PFSK-1 (cell line): ENCODE data around the gene HNRNPM.

Experiments
- FOXP2 ChIP-seq: optimal IDR thresholded peaks from 2 replicates; pipeline ENCODE3; 2011; ENCODE audit warnings: borderline replicate concordance, control low read depth, inconsistent platforms; ENCODE audit not compliant: insufficient read depth; ENCODE audit errors: extremely low read length, extremely low read depth
- POLR2AphosphoS5 ChIP-seq: IDR thresholded peaks from 2 replicates; pipeline ENCODE4 v1.6.1; 2012; ENCODE audit warnings: low read depth, mild to moderate bottlenecking, control low read depth, low read length, moderate library complexity
- REST ChIP-seq, 2 experiments: IDR thresholded peaks; 2 replicates each; pipeline versions ENCODE4 v1.6.1 to v1.8.0; 2011 to 2012; ENCODE audit warnings: low read depth in 2 of 2, low read length in 2 of 2, control low read depth in 1 of 2, inconsistent platforms in 1 of 2, mild to moderate bottlenecking in 1 of 2, moderate library complexity in 1 of 2; ENCODE audit not compliant: insufficient read depth in 1 of 2
- SIN3A ChIP-seq: IDR thresholded peaks from 2 replicates; pipeline ENCODE4 v1.6.1; 2012; ENCODE audit warnings: mild to moderate bottlenecking, low read length, moderate library complexity, borderline replicate concordance; ENCODE audit not compliant: insufficient read depth
- TAF1 ChIP-seq: IDR thresholded peaks from 2 replicates; pipeline ENCODE4 v1.6.1; 2012; ENCODE audit warnings: low read length, control low read depth, borderline replicate concordance; ENCODE audit not compliant: insufficient read depth

HNRNPM gene

DNA sequence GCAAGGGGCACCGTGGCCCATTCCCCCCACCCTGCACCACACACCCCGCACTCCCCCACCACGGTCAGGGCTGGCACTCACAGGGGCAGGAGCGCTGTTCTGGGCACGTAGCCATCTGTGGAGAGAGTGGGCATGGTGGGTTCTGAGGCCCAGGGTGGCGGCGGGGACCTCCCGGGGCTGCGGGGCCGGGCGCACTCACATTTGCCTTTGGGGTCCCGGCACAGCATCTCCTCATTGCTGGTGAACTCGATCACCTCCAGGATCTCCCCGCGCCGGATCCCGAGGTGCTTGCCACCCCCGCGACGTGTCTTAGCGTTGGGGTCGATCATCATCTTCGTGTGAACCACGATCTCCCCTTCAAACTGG lies 45.6 kb downstream of the HNRNPM start:
- TF ChIP-seq POLR2AphosphoS5, result 0 out of 2 replicates have a peak, but pooled peaks have one; percentile 27
- no peak for TF ChIP-seq FOXP2
- no peak for TF ChIP-seq SIN3A

DNA sequence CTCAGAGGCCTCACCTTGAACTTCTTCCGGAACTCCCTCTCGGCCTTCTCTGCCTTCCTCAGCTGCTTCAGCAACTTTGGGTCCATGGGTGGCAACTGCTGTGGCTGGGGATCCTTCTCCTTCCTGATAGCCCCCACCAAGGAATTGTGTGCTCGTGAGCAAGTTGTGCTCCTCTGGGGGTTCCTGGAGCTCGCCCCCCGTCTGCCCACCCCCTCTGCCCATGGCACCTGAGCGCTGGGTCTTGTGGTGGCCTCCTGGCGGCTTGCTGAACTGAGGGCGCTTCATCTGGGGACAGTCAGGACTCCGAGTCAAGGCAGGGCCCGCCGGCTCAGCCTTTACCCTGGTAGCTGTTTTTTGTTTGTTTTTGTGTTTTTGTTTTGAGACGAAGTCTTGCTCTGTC lies 46.1 kb downstream of the HNRNPM start:
- TF ChIP-seq FOXP2 (no peak), SIN3A (no peak), TAF1 (no peak), POLR2AphosphoS5 (no peak), REST (IDR thresholded peaks at IDR 0.05; ENCODE audit: insufficient read depth in 1 of 2, low read depth in 2 of 2, low read length in 2 of 2) (no peak)

DNA sequence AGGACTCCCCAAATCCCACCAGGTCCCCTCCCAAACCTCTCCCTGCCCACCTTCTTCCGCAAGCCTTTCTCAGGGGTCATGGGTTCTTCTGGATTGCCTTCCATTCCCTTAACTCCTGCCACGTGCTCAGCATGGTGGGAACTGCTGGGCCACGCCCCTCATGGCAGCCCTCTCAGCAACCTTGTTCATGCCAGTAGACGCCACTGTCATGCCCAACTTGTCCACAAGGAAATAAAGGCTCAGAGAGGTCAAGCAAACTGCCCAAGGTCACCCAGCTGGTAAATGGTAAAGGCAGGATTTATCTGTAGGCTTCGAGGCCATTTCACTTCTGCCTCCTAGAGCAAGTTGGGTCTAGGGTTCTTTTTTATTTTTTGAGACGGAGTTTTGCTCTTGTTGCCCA lies 46.8 kb downstream of the HNRNPM start:
- TF ChIP-seq REST (IDR thresholded peaks at IDR 0.05; ENCODE audit: insufficient read depth in 1 of 2, low read depth in 2 of 2, low read length in 2 of 2) (no peak), SIN3A (no peak), TAF1 (no peak), FOXP2 (no peak), POLR2AphosphoS5 (no peak)

- no peak for TF ChIP-seq POLR2AphosphoS5
- no peak for TF ChIP-seq TAF1
- no peak for TF ChIP-seq REST (IDR thresholded peaks at IDR 0.05; ENCODE audit: insufficient read depth in 1 of 2, low read depth in 2 of 2, low read length in 2 of 2)
- no peak for TF ChIP-seq FOXP2
- no peak for TF ChIP-seq SIN3A
Measured at GRCh38 chr19:8494158-8494557, 49.4 kb downstream of the HNRNPM start.

GRCh38 chr19:8498295-8498694 lies 53.5 kb downstream of the HNRNPM start:
- TF ChIP-seq SIN3A (no peak), FOXP2 (no peak), REST (IDR thresholded peaks at IDR 0.05; ENCODE audit: insufficient read depth in 1 of 2, low read depth in 2 of 2, low read length in 2 of 2) (no peak), POLR2AphosphoS5 (no peak), TAF1 (no peak)
